ENCODE results near the gene EPN2. TPM values are rescaled to one million over a fixed set of nuclear protein-coding genes. Genes with fewer than 3 reads are reported as not detected.

Gene EPN2
- polyA plus RNA-seq, 1 donor from 2014 or later = 37.8 TPM

DNA sequence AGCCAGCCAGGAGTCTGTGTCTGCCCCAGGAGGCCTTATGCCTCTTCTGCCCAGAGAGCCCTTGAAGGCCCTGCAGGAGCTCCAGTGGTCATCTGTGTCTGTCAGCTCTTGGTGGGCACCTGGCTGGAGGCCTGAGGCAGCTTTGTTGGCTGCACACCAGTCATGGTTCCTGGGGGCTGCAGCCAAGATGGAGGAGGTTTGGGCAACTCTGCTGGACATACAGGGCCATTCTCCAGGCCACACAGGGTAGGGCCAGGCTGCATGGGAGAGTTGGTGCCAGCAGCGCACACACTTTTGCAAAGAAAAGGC lies 95.9 kb downstream of the EPN2 start:
- Histone ChIP-seq H3K9ac (ENCODE audit: low read length) (no peak overlapping the region), H3K9me3 (ENCODE audit: low read length) (no peaks in the 10 kb centered on the region)

DNA sequence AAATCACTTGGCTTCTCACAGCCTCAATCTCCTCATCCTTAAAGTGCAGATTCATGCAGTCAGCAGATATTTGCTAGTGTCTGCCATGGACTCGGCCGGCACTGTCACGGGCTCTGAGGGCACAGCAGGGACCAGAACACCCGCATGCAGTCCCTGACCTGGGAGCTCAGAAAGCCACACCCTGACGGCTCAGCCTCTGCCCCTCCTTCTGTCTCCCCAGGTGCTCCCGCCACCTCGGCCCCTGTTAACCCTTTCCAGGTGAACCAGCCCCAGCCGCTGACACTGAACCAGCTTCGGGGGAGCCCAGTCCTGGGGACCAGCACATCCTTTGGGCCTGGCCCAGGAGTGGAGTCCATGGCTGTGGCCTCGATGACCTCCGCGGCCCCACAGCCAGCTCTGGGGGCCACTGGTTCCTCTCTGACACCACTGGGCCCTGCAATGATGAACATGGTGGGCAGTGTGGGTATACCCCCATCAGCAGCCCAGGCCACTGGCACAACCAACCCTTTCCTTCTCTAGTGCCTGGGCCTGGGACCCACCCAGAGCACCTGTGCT lies 96.6 kb downstream of the EPN2 start:
- Histone ChIP-seq H3K4me2 (ENCODE audit: low read length) (no peak overlapping the region), H3F3A (ENCODE audit: insufficient read depth, low read length, poor library complexity, severe bottlenecking) (no peaks in the 10 kb centered on the region), H3K9me2 (ENCODE audit: insufficient read depth, low read length) (no peaks in the 10 kb centered on the region), H3K9ac (ENCODE audit: low read length) (no peak overlapping the region), H3K9me3 (ENCODE audit: low read length) (no peaks in the 10 kb centered on the region), H2AFZ (ENCODE audit: low read depth, low read length) (no peak overlapping the region), H3K36me3 (ENCODE audit: insufficient read depth, low read length) (no peaks in the 10 kb centered on the region), H3K79me2 (replicated peaks; ENCODE audit: insufficient read depth, low read length) (no peaks in the 10 kb centered on the region), H3K4me3 (ENCODE audit: low read length) (no peak overlapping the region), H3K27me3 (ENCODE audit: insufficient read depth, low read depth, low read length) (no peaks in the 10 kb centered on the region), H4K20me1 (ENCODE audit: insufficient read depth) (no peaks in the 10 kb centered on the region), H3K27ac (ENCODE audit: low read length) (no peak overlapping the region)
- TF ChIP-seq, protein P1, sequence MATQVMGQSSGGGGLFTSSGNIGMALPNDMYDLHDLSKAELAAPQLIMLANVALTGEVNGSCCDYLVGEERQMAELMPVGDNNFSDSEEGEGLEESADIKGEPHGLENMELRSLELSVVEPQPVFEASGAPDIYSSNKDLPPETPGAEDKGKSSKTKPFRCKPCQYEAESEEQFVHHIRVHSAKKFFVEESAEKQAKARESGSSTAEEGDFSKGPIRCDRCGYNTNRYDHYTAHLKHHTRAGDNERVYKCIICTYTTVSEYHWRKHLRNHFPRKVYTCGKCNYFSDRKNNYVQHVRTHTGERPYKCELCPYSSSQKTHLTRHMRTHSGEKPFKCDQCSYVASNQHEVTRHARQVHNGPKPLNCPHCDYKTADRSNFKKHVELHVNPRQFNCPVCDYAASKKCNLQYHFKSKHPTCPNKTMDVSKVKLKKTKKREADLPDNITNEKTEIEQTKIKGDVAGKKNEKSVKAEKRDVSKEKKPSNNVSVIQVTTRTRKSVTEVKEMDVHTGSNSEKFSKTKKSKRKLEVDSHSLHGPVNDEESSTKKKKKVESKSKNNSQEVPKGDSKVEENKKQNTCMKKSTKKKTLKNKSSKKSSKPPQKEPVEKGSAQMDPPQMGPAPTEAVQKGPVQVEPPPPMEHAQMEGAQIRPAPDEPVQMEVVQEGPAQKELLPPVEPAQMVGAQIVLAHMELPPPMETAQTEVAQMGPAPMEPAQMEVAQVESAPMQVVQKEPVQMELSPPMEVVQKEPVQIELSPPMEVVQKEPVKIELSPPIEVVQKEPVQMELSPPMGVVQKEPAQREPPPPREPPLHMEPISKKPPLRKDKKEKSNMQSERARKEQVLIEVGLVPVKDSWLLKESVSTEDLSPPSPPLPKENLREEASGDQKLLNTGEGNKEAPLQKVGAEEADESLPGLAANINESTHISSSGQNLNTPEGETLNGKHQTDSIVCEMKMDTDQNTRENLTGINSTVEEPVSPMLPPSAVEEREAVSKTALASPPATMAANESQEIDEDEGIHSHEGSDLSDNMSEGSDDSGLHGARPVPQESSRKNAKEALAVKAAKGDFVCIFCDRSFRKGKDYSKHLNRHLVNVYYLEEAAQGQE (IDR thresholded peaks at IDR 0.05; ENCODE audit: borderline replicate concordance) = no peak
- TF ChIP-seq, protein P2, sequence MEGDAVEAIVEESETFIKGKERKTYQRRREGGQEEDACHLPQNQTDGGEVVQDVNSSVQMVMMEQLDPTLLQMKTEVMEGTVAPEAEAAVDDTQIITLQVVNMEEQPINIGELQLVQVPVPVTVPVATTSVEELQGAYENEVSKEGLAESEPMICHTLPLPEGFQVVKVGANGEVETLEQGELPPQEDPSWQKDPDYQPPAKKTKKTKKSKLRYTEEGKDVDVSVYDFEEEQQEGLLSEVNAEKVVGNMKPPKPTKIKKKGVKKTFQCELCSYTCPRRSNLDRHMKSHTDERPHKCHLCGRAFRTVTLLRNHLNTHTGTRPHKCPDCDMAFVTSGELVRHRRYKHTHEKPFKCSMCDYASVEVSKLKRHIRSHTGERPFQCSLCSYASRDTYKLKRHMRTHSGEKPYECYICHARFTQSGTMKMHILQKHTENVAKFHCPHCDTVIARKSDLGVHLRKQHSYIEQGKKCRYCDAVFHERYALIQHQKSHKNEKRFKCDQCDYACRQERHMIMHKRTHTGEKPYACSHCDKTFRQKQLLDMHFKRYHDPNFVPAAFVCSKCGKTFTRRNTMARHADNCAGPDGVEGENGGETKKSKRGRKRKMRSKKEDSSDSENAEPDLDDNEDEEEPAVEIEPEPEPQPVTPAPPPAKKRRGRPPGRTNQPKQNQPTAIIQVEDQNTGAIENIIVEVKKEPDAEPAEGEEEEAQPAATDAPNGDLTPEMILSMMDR (IDR thresholded peaks at IDR 0.05; ENCODE audit: poor library complexity, severe bottlenecking) = no peak
- TF ChIP-seq EP300 (conservative IDR thresholded peaks at IDR 0.05; ENCODE audit: poor library complexity, severe bottlenecking) (no peak), TAF1 (IDR thresholded peaks at IDR 0.05; ENCODE audit: low read depth) (no peak), MXI1 (conservative IDR thresholded peaks at IDR 0.05; ENCODE audit: poor library complexity, severe bottlenecking) (no peak), EZH2 (IDR thresholded peaks at IDR 0.05; ENCODE audit: borderline replicate concordance, insufficient read depth, low read length, poor library complexity, severe bottlenecking) (no peak), RAD21 (conservative IDR thresholded peaks at IDR 0.05) (no peak), POLR2AphosphoS5 (IDR thresholded peaks at IDR 0.05) (no peak), SMC3 (conservative IDR thresholded peaks at IDR 0.05; ENCODE audit: poor library complexity) (no peak)

More for the DNA sequence above, 95.9 kb downstream of the EPN2 start:
- no peaks in the 10 kb centered on the region for H3K79me2 ChIP-seq (replicated peaks; ENCODE audit: insufficient read depth, low read length)
- no peak overlapping the region for H3K4me2 ChIP-seq (ENCODE audit: low read length)
- H3K4me3 ChIP-seq (ENCODE audit: low read length) = no peak overlapping the region
- H4K20me1 ChIP-seq (ENCODE audit: insufficient read depth) = no peaks in the 10 kb centered on the region
- no peak overlapping the region for H2AFZ ChIP-seq (ENCODE audit: low read depth, low read length)
- H3K27ac ChIP-seq (ENCODE audit: low read length) = no peak overlapping the region
- no peaks in the 10 kb centered on the region for H3K27me3 ChIP-seq (ENCODE audit: insufficient read depth, low read depth, low read length)
- TF ChIP-seq TAF1 (IDR thresholded peaks at IDR 0.05; ENCODE audit: low read depth) = no peak
- no peak for TF ChIP-seq EP300 (conservative IDR thresholded peaks at IDR 0.05; ENCODE audit: poor library complexity, severe bottlenecking)
- TF ChIP-seq, protein P2 (IDR thresholded peaks at IDR 0.05; ENCODE audit: poor library complexity, severe bottlenecking) = no peak
- TF ChIP-seq, protein P1 (IDR thresholded peaks at IDR 0.05; ENCODE audit: borderline replicate concordance) = no peak
- no peak for TF ChIP-seq RAD21 (conservative IDR thresholded peaks at IDR 0.05)
- no peak for TF ChIP-seq MXI1 (conservative IDR thresholded peaks at IDR 0.05; ENCODE audit: poor library complexity, severe bottlenecking)
- no peak for TF ChIP-seq POLR2AphosphoS5 (IDR thresholded peaks at IDR 0.05)
- no peak for TF ChIP-seq SMC3 (conservative IDR thresholded peaks at IDR 0.05; ENCODE audit: poor library complexity)
- TF ChIP-seq EZH2 (IDR thresholded peaks at IDR 0.05; ENCODE audit: borderline replicate concordance, insufficient read depth, low read length, poor library complexity, severe bottlenecking) = no peak
- no peaks in the 10 kb centered on the region for H3K36me3 ChIP-seq (ENCODE audit: insufficient read depth, low read length)
- no peaks in the 10 kb centered on the region for H3K9me2 ChIP-seq (ENCODE audit: insufficient read depth, low read length)
- no peaks in the 10 kb centered on the region for H3F3A ChIP-seq (ENCODE audit: insufficient read depth, low read length, poor library complexity, severe bottlenecking)
